SK-N-SH (cell line): ENCODE results near the gene LGR4. TPM values are rescaled to one million over a fixed set of nuclear protein-coding genes. Genes with fewer than 3 reads are reported as not detected.
A peak's percentile ranks its signal among the peaks of the same experiment; 100 is the strongest.

Source experiments
- CTCF ChIA-PET: fragments of 300-600, 350-600 bp; formaldehyde crosslinking; extraction: SDS; loops from one replicate; lab custom pipeline; 2021; lab: Yijun Ruan, JAX
- POLR2A ChIA-PET: fragments of 350-600 bp; sonication (Branson Sonifier 250); formaldehyde crosslinking; extraction: SDS; loops from one replicate; lab custom pipeline; 2020; ENCODE audit warnings: antibody characterized with exemption, inconsistent platforms; lab: Yijun Ruan, JAX
- DNase-seq: peaks from one replicate; pipeline ENCODE4 v3.0.0; 2012
- H2AFZ ChIP-seq: fragments of 200-600 bp; sonication (generic); 2 replicates; pipeline ENCODE4 v1.8.1; 2016; ENCODE audit warnings: antibody characterized with exemption, mild to moderate bottlenecking, low read depth
- H3F3A ChIP-seq: fragments of 200-600 bp; sonication (generic); replicated peaks from 2 replicates; pipeline ENCODE3; 2016; ENCODE audit warnings: antibody characterized with exemption, mild to moderate bottlenecking; ENCODE audit not compliant: insufficient read depth
- H3K27ac ChIP-seq, 2 experiments: fragments of 200-500 bp in 1 of 2; fragments of 200-600 bp in 1 of 2; sonication (Bioruptor generic) in 1 of 2; sonication (generic), shearing (Covaris generic) in 1 of 2; 2 replicates each; pipeline versions ENCODE4 v1.5.1 to v1.6.1; 2014 to 2016; ENCODE audit warnings: low read depth in 2 of 2, inconsistent platforms in 1 of 2, low read length in 1 of 2, mild to moderate bottlenecking in 1 of 2, mixed read lengths in 1 of 2
- H3K27me3 ChIP-seq: fragments of 200-600 bp; sonication (generic), shearing (Covaris generic); 2 replicates; pipeline ENCODE4 v1.6.1; 2016; ENCODE audit warnings: mixed run types; ENCODE audit not compliant: insufficient read depth
- H3K36me3 ChIP-seq, 2 experiments: fragments of 200-500 bp in 1 of 2; fragments of 200-600 bp in 1 of 2; sonication (Bioruptor generic) in 1 of 2; sonication (generic) in 1 of 2; replicated peaks in 1 of 2; 2 replicates each; pipeline versions ENCODE3 to v1.5.1; 2014 to 2016; ENCODE audit warnings: low read length in 1 of 2, mild to moderate bottlenecking in 1 of 2; ENCODE audit not compliant: insufficient read depth in 2 of 2, control insufficient read depth in 1 of 2
- H3K4me1 ChIP-seq, 2 experiments: fragments of 200-500 bp in 1 of 2; fragments of 200-600 bp in 1 of 2; sonication (Bioruptor generic) in 1 of 2; sonication (generic), shearing (Covaris generic) in 1 of 2; 2 replicates each; pipeline versions ENCODE4 v1.5.1 to v1.6.1; 2014 to 2016; ENCODE audit warnings: low read depth in 1 of 2, low read length in 1 of 2, mixed run types in 1 of 2; ENCODE audit not compliant: insufficient read depth in 2 of 2, control insufficient read depth in 1 of 2
- H3K4me2 ChIP-seq: fragments of 200-600 bp; sonication (generic), shearing (Covaris generic); 2 replicates; pipeline ENCODE4 v1.6.1; 2017; ENCODE audit warnings: mixed run types
- H3K4me3 ChIP-seq, 2 experiments: fragments of 200-500 bp in 1 of 2; fragments of 200-600 bp in 1 of 2; sonication (Bioruptor generic) in 1 of 2; sonication (generic), shearing (Covaris generic) in 1 of 2; 2 replicates each; pipeline versions ENCODE4 v1.5.1 to v1.8.1; 2014 to 2016; ENCODE audit warnings: low read depth in 2 of 2, inconsistent platforms in 1 of 2, low read length in 1 of 2, mild to moderate bottlenecking in 1 of 2, mixed read lengths in 1 of 2, moderate library complexity in 1 of 2
- H3K79me2 ChIP-seq: fragments of 200-600 bp; sonication (generic); 2 replicates; pipeline ENCODE4 v1.8.1; 2017; ENCODE audit warnings: mild to moderate bottlenecking; ENCODE audit not compliant: insufficient read depth
- H3K9ac ChIP-seq: fragments of 200-600 bp; sonication (generic); 2 replicates; pipeline ENCODE4 v1.6.1; 2017; ENCODE audit warnings: mixed run types
- H3K9me2 ChIP-seq: fragments of 200-600 bp; sonication (generic); 2 replicates; pipeline ENCODE4 v1.6.1; 2017; ENCODE audit warnings: mixed run types
- H3K9me3 ChIP-seq: fragments of 200-600 bp; sonication (generic); 2 replicates; pipeline ENCODE4 v1.6.1; 2017; ENCODE audit warnings: mixed run types, mild to moderate bottlenecking, moderate library complexity
- H4K20me1 ChIP-seq: fragments of 200-600 bp; sonication (generic); 2 replicates; pipeline ENCODE4 v1.6.1; 2017; ENCODE audit warnings: mild to moderate bottlenecking, mixed run types; ENCODE audit not compliant: insufficient read depth
- CHD2 ChIP-seq: fragments of 150-350 bp; IDR thresholded peaks from 2 replicates; pipeline ENCODE4 v1.6.1; 2018; ENCODE audit warnings: low read length; ENCODE audit not compliant: partially characterized antibody
- ELF1 ChIP-seq: IDR thresholded peaks from 2 replicates; pipeline ENCODE4 v1.4.0; 2012
- FOXJ3 ChIP-seq: sonication (generic); formaldehyde crosslinking; IDR thresholded peaks from 2 replicates; pipeline ENCODE4 v1.5.1; 2020; ENCODE audit warnings: mild to moderate bottlenecking, missing genetic modification reagents
- FOXM1 ChIP-seq: IDR thresholded peaks from 2 replicates; pipeline ENCODE4 v1.4.0; 2012; ENCODE audit warnings: low read depth, mild to moderate bottlenecking
- GABPA ChIP-seq: IDR thresholded peaks from 2 replicates; pipeline ENCODE4 v1.4.0; 2012; ENCODE audit warnings: low read depth, mild to moderate bottlenecking
- JUND ChIP-seq: IDR thresholded peaks from 2 replicates; pipeline ENCODE4 v1.4.0; 2012
- MEF2A ChIP-seq: IDR thresholded peaks from 2 replicates; pipeline ENCODE4 v1.4.0; 2012; ENCODE audit warnings: low read depth, borderline replicate concordance
- MXI1 ChIP-seq: IDR thresholded peaks from 2 replicates; pipeline ENCODE4 v1.6.1; 2012; ENCODE audit warnings: mild to moderate bottlenecking, low read depth, low read length, improper control_type of control experiment
- NFIC ChIP-seq: IDR thresholded peaks from 2 replicates; pipeline ENCODE4 v1.4.0; 2012; ENCODE audit warnings: borderline replicate concordance
- RAD21 ChIP-seq: IDR thresholded peaks from 2 replicates; pipeline ENCODE4 v1.6.1; 2012; ENCODE audit warnings: mild to moderate bottlenecking, low read length
- RCOR1 ChIP-seq: fragments of 150-350 bp; IDR thresholded peaks from 2 replicates; pipeline ENCODE4 v1.6.1; 2017; ENCODE audit warnings: antibody characterized with exemption, low read length
- RFX5 ChIP-seq: IDR thresholded peaks from 2 replicates; pipeline ENCODE4 v1.6.1; 2012; ENCODE audit warnings: mild to moderate bottlenecking, improper control_type of control experiment, low read length
- RXRA ChIP-seq: IDR thresholded peaks from 2 replicates; pipeline ENCODE4 v1.4.0; 2012; ENCODE audit warnings: low read depth, mild to moderate bottlenecking, borderline replicate concordance
- TCF12 ChIP-seq: IDR thresholded peaks from 2 replicates; pipeline ENCODE4 v1.4.0; 2012
- WGBS: methylation state at CpG from one replicate; pipeline ENCODE4 v1.1.6; 2017; ENCODE audit warnings: low lambda C conversion rate; 5-methylcytosine and 5-hydroxymethylcytosine counted together
- polyA plus RNA-seq, 3 experiments: library from polyadenylated mRNA; depleted of rRNA; stranded (reverse); fragments of >200 nt; gene quantifications; 2 replicates each; pipeline ENCODE4 v1.2.3, GENCODE V29; 2012
- TF ChIP-seq, protein P1 (sequence below): IDR thresholded peaks from 2 replicates; pipeline ENCODE4 v1.4.0; 2012; ENCODE audit warnings: low read depth
- TF ChIP-seq, protein P2 (sequence below): IDR thresholded peaks from 2 replicates; pipeline ENCODE4 v1.6.1; 2012; ENCODE audit warnings: mild to moderate bottlenecking, low read depth, low read length, moderate library complexity
- TF ChIP-seq, protein P3 (sequence below): fragments of 150-350 bp; IDR thresholded peaks from 2 replicates; pipeline ENCODE4 v1.6.1; 2016; ENCODE audit warnings: mild to moderate bottlenecking, low read depth, low read length
- TF ChIP-seq, protein P4 (sequence below): IDR thresholded peaks from 2 replicates; pipeline ENCODE4; 2012

Gene LGR4
- polyA plus RNA-seq, 1 of the 3 experiments (the other 2 are of a cell fraction) = 2.6 TPM

DNA sequence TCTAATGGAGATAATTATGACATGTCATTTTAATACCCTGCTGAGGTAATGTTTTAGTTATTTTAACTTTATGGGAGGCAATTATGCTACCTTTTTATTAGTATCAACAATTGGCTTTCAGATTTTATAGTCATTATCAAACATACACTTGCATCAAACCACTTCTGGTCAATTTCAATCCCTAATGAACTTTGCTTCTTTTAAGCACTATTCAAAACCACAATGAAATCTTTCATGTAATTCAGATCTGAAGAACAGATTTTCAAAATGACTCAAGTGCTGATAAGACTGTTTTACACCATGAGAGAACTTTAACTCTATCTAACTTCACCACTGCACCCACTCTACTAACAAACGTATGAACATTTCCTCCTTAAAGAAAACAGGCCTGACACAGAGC lies 83.7 kb downstream of the LGR4 start:
- Histone ChIP-seq H3K79me2 (no peaks in the 10 kb centered on the region), H3K4me3 (no peak overlapping the region), H3K9ac (no peak overlapping the region), H3K4me1 (peaks cover 4 to 39% of the 10 kb centered on the region in 2 experiments), H3K27ac (no peak overlapping the region), H3K36me3 (peaks cover 0 to 9% of the 10 kb centered on the region in 2 experiments), H3K4me2 (no peak overlapping the region), H3K27me3 (no peaks in the 10 kb centered on the region)
- POLR2A ChIA-PET = no interaction called here
- TF ChIP-seq JUND (0 out of 2 replicates have a peak, but pooled peaks have one; percentile 4), MEF2A (no peak)
- TF ChIP-seq, all 33 proteins: peak for 1
- CTCF ChIA-PET = no interaction called here
- Histone ChIP-seq H4K20me1 (peaks cover 2% of the 10 kb centered on the region; the same call in 1 of the 2 replicates), H3K9me2 (no peaks in the 10 kb centered on the region), H3K9me3 (no peaks in the 10 kb centered on the region), H2AFZ (no peak overlapping the region), H3F3A (peaks cover 16% of the 10 kb centered on the region)
- DNase-seq = no peak
- 74% methylated on average over 1 of the region's 1 CpG for WGBS

DNA sequence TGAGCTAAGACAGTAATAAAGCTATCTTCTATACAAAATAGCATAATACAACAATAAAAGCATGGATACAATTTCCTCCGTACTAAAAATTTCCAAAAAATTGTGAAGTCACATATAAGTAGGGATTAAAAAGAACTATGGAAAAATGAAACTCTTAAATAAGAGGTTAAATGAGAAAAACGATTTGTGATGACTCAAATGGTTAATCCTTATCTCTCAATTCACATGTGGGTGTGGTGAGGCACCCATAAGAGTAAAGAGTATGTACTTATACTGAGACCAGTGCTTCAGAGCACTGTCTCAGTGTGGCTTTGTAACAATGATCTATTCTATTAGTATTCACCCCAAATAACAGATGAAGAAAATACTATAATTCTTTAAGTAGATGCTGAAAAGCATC lies 84.6 kb downstream of the LGR4 start:
- no peaks in the 10 kb centered on the region for H3K9me2 ChIP-seq
- no peak overlapping the region for H3K9ac ChIP-seq
- no peaks in the 10 kb centered on the region for H3K79me2 ChIP-seq
- H3K4me3 ChIP-seq = no peak overlapping the region
- no peak overlapping the region for H3K27ac ChIP-seq
- no peaks in the 10 kb centered on the region for H3K27me3 ChIP-seq
- CTCF ChIA-PET = no interaction called here
- H3K9me3 ChIP-seq = no peaks in the 10 kb centered on the region
- H3F3A ChIP-seq = peaks cover 14% of the 10 kb centered on the region
- WGBS = 54% methylated on average over 2 of the region's 2 CpGs
- DNase-seq = no peak
- POLR2A ChIA-PET = no interaction called here
- no peak overlapping the region for H3K4me2 ChIP-seq
- H3K4me1 ChIP-seq = peaks cover 4 to 43% of the 10 kb centered on the region in 2 experiments
- H4K20me1 ChIP-seq = peaks cover 2% of the 10 kb centered on the region; the same call in 1 of the 2 replicates
- peaks cover 4 to 13% of the 10 kb centered on the region in 2 experiments for H3K36me3 ChIP-seq
- 0 out of 2 replicates have a peak overlapping the region, but pooled peaks have one; percentile 6 for H2AFZ ChIP-seq
- TF ChIP-seq JUND (no peak), RAD21 (no peak), TCF12 (no peak), RFX5 (no peak), MXI1 (no peak), FOXJ3 (CRISPR knock-in tag) (no peak), FOXM1 (no peak), RXRA (no peak), GABPA (no peak), RCOR1 (no peak), ELF1 (no peak), NFIC (no peak), CHD2 (no peak)
- TF ChIP-seq, protein P1, sequence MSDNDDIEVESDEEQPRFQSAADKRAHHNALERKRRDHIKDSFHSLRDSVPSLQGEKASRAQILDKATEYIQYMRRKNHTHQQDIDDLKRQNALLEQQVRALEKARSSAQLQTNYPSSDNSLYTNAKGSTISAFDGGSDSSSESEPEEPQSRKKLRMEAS = no peak
- TF ChIP-seq, protein P2, sequence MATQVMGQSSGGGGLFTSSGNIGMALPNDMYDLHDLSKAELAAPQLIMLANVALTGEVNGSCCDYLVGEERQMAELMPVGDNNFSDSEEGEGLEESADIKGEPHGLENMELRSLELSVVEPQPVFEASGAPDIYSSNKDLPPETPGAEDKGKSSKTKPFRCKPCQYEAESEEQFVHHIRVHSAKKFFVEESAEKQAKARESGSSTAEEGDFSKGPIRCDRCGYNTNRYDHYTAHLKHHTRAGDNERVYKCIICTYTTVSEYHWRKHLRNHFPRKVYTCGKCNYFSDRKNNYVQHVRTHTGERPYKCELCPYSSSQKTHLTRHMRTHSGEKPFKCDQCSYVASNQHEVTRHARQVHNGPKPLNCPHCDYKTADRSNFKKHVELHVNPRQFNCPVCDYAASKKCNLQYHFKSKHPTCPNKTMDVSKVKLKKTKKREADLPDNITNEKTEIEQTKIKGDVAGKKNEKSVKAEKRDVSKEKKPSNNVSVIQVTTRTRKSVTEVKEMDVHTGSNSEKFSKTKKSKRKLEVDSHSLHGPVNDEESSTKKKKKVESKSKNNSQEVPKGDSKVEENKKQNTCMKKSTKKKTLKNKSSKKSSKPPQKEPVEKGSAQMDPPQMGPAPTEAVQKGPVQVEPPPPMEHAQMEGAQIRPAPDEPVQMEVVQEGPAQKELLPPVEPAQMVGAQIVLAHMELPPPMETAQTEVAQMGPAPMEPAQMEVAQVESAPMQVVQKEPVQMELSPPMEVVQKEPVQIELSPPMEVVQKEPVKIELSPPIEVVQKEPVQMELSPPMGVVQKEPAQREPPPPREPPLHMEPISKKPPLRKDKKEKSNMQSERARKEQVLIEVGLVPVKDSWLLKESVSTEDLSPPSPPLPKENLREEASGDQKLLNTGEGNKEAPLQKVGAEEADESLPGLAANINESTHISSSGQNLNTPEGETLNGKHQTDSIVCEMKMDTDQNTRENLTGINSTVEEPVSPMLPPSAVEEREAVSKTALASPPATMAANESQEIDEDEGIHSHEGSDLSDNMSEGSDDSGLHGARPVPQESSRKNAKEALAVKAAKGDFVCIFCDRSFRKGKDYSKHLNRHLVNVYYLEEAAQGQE = no peak
- TF ChIP-seq, protein P3, sequence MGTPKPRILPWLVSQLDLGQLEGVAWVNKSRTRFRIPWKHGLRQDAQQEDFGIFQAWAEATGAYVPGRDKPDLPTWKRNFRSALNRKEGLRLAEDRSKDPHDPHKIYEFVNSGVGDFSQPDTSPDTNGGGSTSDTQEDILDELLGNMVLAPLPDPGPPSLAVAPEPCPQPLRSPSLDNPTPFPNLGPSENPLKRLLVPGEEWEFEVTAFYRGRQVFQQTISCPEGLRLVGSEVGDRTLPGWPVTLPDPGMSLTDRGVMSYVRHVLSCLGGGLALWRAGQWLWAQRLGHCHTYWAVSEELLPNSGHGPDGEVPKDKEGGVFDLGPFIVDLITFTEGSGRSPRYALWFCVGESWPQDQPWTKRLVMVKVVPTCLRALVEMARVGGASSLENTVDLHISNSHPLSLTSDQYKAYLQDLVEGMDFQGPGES = no peak
- TF ChIP-seq, protein P4, sequence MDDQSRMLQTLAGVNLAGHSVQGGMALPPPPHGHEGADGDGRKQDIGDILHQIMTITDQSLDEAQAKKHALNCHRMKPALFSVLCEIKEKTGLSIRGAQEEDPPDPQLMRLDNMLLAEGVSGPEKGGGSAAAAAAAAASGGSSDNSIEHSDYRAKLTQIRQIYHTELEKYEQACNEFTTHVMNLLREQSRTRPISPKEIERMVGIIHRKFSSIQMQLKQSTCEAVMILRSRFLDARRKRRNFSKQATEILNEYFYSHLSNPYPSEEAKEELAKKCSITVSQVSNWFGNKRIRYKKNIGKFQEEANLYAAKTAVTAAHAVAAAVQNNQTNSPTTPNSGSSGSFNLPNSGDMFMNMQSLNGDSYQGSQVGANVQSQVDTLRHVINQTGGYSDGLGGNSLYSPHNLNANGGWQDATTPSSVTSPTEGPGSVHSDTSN = no peak
